ENCODE data around the gene CCDC9. TPM values are rescaled to one million over a fixed set of nuclear protein-coding genes. Genes with fewer than 3 reads are reported as not detected.

Gene CCDC9
- total and polyA plus RNA-seq, 2 of the 13 experiments (the other 11 are each of a cell fraction or from before 2014, with no cell fraction given), result 2.9 to 6.3 TPM

- 0 out of 2 replicates have a peak, but pooled peaks have one; percentile 77 for TF ChIP-seq KLF13 (CRISPR knock-in tag; IDR thresholded peaks at IDR 0.05)
- no peak for TF ChIP-seq GLI4 (CRISPR knock-in tag; IDR thresholded peaks at IDR 0.05; ENCODE audit: borderline replicate concordance)
- TF ChIP-seq CREM (IDR thresholded peaks at IDR 0.05), result peak; percentile 48; the same call in 1 of the 2 replicates
- TF ChIP-seq CREM (CRISPR knock-in tag; IDR thresholded peaks at IDR 0.05), result no peak
- no peak for TF ChIP-seq RNF2 (conservative IDR thresholded peaks at IDR 0.05; ENCODE audit: low read depth)
- TF ChIP-seq CBX1 (IDR thresholded peaks at IDR 0.05; ENCODE audit: low read depth), result no peak
- TF ChIP-seq ZFP82 (CRISPR knock-in tag; IDR thresholded peaks at IDR 0.05; ENCODE audit: borderline replicate concordance), result no peak
- TF ChIP-seq THAP7 (CRISPR knock-in tag; IDR thresholded peaks at IDR 0.05), result no peak
- TF ChIP-seq ZNF333 (CRISPR knock-in tag; IDR thresholded peaks at IDR 0.05; ENCODE audit: borderline replicate concordance), result no peak; the same call in 1 of the 2 replicates
- TF ChIP-seq ONECUT2 (CRISPR knock-in tag; IDR thresholded peaks at IDR 0.05), result no peak
- 0 out of 2 replicates have a peak, but pooled peaks have one; percentile 37 for TF ChIP-seq ZHX2 (IDR thresholded peaks at IDR 0.05; ENCODE audit: low read depth)
- no peak for TF ChIP-seq ZHX2 (CRISPR knock-in tag; IDR thresholded peaks at IDR 0.05; ENCODE audit: borderline replicate concordance)
- peak; percentile 36; the same call in 1 of the 2 replicates for TF ChIP-seq SP5 (CRISPR knock-in tag; IDR thresholded peaks at IDR 0.05; ENCODE audit: borderline replicate concordance, low read depth)
- TF ChIP-seq MBD4 (IDR thresholded peaks at IDR 0.05; ENCODE audit: borderline replicate concordance, low read length), result no peak
- TF ChIP-seq ZXDC (CRISPR knock-in tag; IDR thresholded peaks at IDR 0.05), result no peak
- TF ChIP-seq ZNF513 (CRISPR knock-in tag; conservative IDR thresholded peaks at IDR 0.05), result no peak
- TF ChIP-seq ZNF546 (CRISPR knock-in tag; conservative IDR thresholded peaks at IDR 0.05), result peak; percentile 37; the same call in 1 of the 2 replicates
- TF ChIP-seq REPIN1 (CRISPR knock-in tag; IDR thresholded peaks at IDR 0.05; ENCODE audit: borderline replicate concordance, low read depth), result peak; percentile 47; the same call in 1 of the 2 replicates
- TF ChIP-seq PHF8 (CRISPR knock-in tag; IDR thresholded peaks at IDR 0.05), result peak; percentile 63
Measured at GRCh38 chr19:47273313-47274070, 17.2 kb downstream of the CCDC9 start (continued).
